Keratinocyte (primary cell): ENCODE measurements around the gene SLC5A8. TPM values are rescaled to one million over a fixed set of nuclear protein-coding genes. Genes with fewer than 3 reads are reported as not detected.
A peak's percentile ranks its signal among the peaks of the same experiment; 100 is the strongest.

ENCODE experiments used
- DNase-seq: peaks from one replicate; pipeline ENCODE4 v3.0.0-alpha.2; 2011; ENCODE audit warnings: low read depth, missing footprints, low spot score
- FAIRE-seq: peaks from 2 replicates; lab custom pipeline; 2011; peaks lifted over from hg19 to GRCh38; lab: Jason Lieb, UNC
- H2AFZ ChIP-seq: 2 replicates; pipeline ENCODE4 v1.6.0; 2012; ENCODE audit warnings: low read length, control low read depth, inconsistent platforms; ENCODE audit not compliant: control insufficient read depth
- H3K27ac ChIP-seq: 2 replicates; pipeline ENCODE4 v1.5.1; 2011; ENCODE audit warnings: low read length; ENCODE audit not compliant: control insufficient read depth, insufficient read depth
- H3K27me3 ChIP-seq: 3 replicates; pipeline ENCODE4 v1.6.0; 2011; ENCODE audit warnings: low read length; ENCODE audit not compliant: control insufficient read depth, insufficient read depth; ENCODE audit errors: extremely low read depth
- H3K36me3 ChIP-seq, 2 experiments: 2 replicates in 1 of 2; 3 replicates in 1 of 2; pipeline ENCODE4 v1.5.1; 2011; ENCODE audit warnings: low read length in 2 of 2, mild to moderate bottlenecking in 1 of 2; ENCODE audit not compliant: control insufficient read depth in 2 of 2, insufficient read depth in 2 of 2; ENCODE audit errors: extremely low read depth in 1 of 2
- H3K4me1 ChIP-seq: 3 replicates; pipeline ENCODE4 v1.5.1; 2011; ENCODE audit warnings: low read length; ENCODE audit not compliant: control insufficient read depth, insufficient read depth; ENCODE audit errors: extremely low read depth
- H3K4me2 ChIP-seq: 3 replicates; pipeline ENCODE4 v1.6.0; 2011; ENCODE audit warnings: low read depth, low read length; ENCODE audit not compliant: control insufficient read depth, insufficient read depth; ENCODE audit errors: extremely low read depth
- H3K4me3 ChIP-seq, 3 experiments: fragments of 200-600 bp in 1 of 3; sonication (generic) in 1 of 3; 2 replicates in 2 of 3; 3 replicates in 1 of 3; pipeline ENCODE4 v1.5.1; 2011 to 2016; ENCODE audit warnings: low read length in 3 of 3, mild to moderate bottlenecking in 3 of 3, control low read depth in 2 of 3, inconsistent platforms in 1 of 3, low read depth in 1 of 3, mixed read lengths in 1 of 3, mixed run types in 1 of 3, moderate library complexity in 1 of 3; ENCODE audit not compliant: control insufficient read depth in 2 of 3, insufficient read depth in 2 of 3; ENCODE audit errors: extremely low read depth in 1 of 3
- H3K79me2 ChIP-seq: 2 replicates; pipeline ENCODE4 v1.6.0; 2012; ENCODE audit warnings: low read length; ENCODE audit not compliant: control insufficient read depth, insufficient read depth
- H3K9ac ChIP-seq: 3 replicates; pipeline ENCODE4 v1.6.0; 2011; ENCODE audit warnings: low read length; ENCODE audit not compliant: control insufficient read depth, insufficient read depth; ENCODE audit errors: extremely low read depth
- H3K9me1 ChIP-seq: 3 replicates; pipeline ENCODE4 v1.6.0; 2011; ENCODE audit warnings: low read length; ENCODE audit not compliant: control insufficient read depth, insufficient read depth; ENCODE audit errors: extremely low read depth
- H3K9me3 ChIP-seq: 2 replicates; pipeline ENCODE4 v1.5.1; 2012; ENCODE audit warnings: low read depth, low read length; ENCODE audit not compliant: control insufficient read depth
- H4K20me1 ChIP-seq: 3 replicates; pipeline ENCODE4 v1.6.0; 2011; ENCODE audit warnings: low read length; ENCODE audit not compliant: control insufficient read depth, insufficient read depth; ENCODE audit errors: extremely low read depth
- EZH2 ChIP-seq: IDR thresholded peaks from one replicate; pipeline ENCODE4 v1.6.1; 2012; ENCODE audit warnings: inconsistent platforms, mild to moderate bottlenecking, low read length, moderate library complexity
- dilution Hi-C: fragments of 300-500 bp; cut with MboI; formaldehyde crosslinking; loops from one replicate; pipeline ENCODE4 v1.7.0; 2020; ENCODE audit warnings: low sequenced_read_pairs; ENCODE audit not compliant: extremely low pct_ligation_motif_present
- polyA plus RNA-seq, 5 experiments: library from polyadenylated mRNA; depleted of rRNA in 3 of 5; stranded (reverse) in 3 of 5; stranded (forward) in 1 of 5; unstranded in 1 of 5; fragments of >200 nt; gene quantifications; 1 replicate in 1 of 5; 2 replicates in 3 of 5; 3 replicates in 1 of 5; pipeline versions ENCODE4 v1.2.1 to v1.2.3, GENCODE V29; 2011 to 2012; ENCODE audit warnings: missing spikeins in 2 of 5, low read depth in 1 of 5, low replicate concordance in 1 of 5
- TF ChIP-seq, protein P1 (sequence below), 3 experiments: IDR thresholded peaks in 1 of 3; conservative IDR thresholded peaks in 1 of 3; optimal IDR thresholded peaks in 1 of 3; 2 replicates in 2 of 3; 3 replicates in 1 of 3; pipeline versions ENCODE3 to v1.5.1; 2011; ENCODE audit warnings: low read length in 3 of 3, mild to moderate bottlenecking in 3 of 3, moderate library complexity in 2 of 3, control low read depth in 1 of 3, inconsistent platforms in 1 of 3; ENCODE audit not compliant: insufficient read depth in 2 of 3; ENCODE audit errors: extremely low read depth in 1 of 3

The SLC5A8 gene
- polyA plus RNA-seq, 1 donor (not counting 4 experiments of a cell fraction or from before 2014, with no cell fraction given) = not detected

DNA sequence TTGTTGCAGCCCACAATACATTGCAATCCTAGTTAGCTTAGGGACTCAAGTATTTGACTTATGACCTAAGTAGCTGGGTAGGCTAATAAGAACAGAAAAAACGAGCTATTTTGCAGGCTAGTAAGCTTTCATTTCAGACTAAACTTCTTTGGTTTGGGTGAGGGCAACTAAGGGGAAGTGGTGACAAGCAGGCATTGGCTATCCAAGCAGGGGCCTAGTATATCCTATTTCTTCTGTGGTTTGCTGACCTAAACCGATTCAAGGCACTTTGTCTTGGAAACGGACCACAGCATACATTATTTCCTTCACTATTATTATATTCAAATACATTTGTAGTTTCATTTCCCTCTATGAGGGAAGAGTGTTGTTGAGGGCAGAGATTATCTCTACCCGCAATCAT lies 21.6 kb upstream of the SLC5A8 start:
- H2AFZ ChIP-seq = no peak overlapping the region
- H3K79me2 ChIP-seq = no peaks in the 10 kb centered on the region
- H3K27ac ChIP-seq = no peak overlapping the region
- no peak overlapping the region for H3K9ac ChIP-seq
- no peaks in the 10 kb centered on the region for H3K9me1 ChIP-seq
- DNase-seq = no peak
- FAIRE-seq = no peak
- TF ChIP-seq, protein P1, sequence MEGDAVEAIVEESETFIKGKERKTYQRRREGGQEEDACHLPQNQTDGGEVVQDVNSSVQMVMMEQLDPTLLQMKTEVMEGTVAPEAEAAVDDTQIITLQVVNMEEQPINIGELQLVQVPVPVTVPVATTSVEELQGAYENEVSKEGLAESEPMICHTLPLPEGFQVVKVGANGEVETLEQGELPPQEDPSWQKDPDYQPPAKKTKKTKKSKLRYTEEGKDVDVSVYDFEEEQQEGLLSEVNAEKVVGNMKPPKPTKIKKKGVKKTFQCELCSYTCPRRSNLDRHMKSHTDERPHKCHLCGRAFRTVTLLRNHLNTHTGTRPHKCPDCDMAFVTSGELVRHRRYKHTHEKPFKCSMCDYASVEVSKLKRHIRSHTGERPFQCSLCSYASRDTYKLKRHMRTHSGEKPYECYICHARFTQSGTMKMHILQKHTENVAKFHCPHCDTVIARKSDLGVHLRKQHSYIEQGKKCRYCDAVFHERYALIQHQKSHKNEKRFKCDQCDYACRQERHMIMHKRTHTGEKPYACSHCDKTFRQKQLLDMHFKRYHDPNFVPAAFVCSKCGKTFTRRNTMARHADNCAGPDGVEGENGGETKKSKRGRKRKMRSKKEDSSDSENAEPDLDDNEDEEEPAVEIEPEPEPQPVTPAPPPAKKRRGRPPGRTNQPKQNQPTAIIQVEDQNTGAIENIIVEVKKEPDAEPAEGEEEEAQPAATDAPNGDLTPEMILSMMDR (optimal IDR thresholded peaks at IDR 0.05 in 1 of 3, IDR thresholded peaks at IDR 0.05 in 1 of 3, conservative IDR thresholded peaks at IDR 0.05 in 1 of 3; ENCODE audit: extremely low read depth in 1 of 3, insufficient read depth in 2 of 3, low read length in 3 of 3) = no peak
- no peak for TF ChIP-seq EZH2
- no peaks in the 10 kb centered on the region for H3K27me3 ChIP-seq
- dilution Hi-C loops = no loop called here
- H3K4me2 ChIP-seq = no peak overlapping the region
- no peaks in the 10 kb centered on the region for H3K9me3 ChIP-seq
- no peaks in the 10 kb centered on the region for H4K20me1 ChIP-seq
- H3K4me1 ChIP-seq = peaks cover 13% of the 10 kb centered on the region
- H3K36me3 ChIP-seq = no peaks in the 10 kb centered on the region
- no peak overlapping the region for H3K4me3 ChIP-seq

DNA sequence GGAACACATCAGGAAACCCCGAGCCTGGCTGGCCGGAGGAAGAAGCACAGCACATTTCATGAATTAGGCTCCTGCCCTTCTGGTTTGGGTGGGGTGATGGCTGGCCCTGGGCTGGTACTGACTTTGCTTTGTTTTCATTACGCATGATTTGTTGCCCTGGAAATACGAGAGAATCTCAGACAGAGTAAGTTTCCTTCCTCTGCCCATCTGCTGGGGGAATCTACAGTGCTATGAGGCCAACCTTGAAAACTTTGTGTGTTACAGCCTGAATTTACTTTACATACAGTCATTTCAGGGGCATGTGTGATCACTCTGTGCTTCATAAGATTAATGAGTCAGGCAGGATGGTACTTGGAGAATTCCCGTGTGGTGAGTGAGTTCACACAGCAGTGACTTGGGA lies 20.5 kb upstream of the SLC5A8 start:
- H2AFZ ChIP-seq = peak overlapping the region; percentile 3
- DNase-seq = peak; percentile 54
- peak overlapping the region; percentile 29 for H3K4me2 ChIP-seq
- no peak overlapping the region for H3K4me3 ChIP-seq
- no peaks in the 10 kb centered on the region for H3K27me3 ChIP-seq
- H3K9ac ChIP-seq = peak overlapping the region; percentile 14
- dilution Hi-C loops = no loop called here
- no peaks in the 10 kb centered on the region for H3K9me1 ChIP-seq
- no peaks in the 10 kb centered on the region for H3K36me3 ChIP-seq
- H3K9me3 ChIP-seq = no peaks in the 10 kb centered on the region
- FAIRE-seq = peak; percentile 96
- peaks cover 13% of the 10 kb centered on the region for H3K4me1 ChIP-seq
- H3K79me2 ChIP-seq = no peaks in the 10 kb centered on the region
- TF ChIP-seq, protein P1 (optimal IDR thresholded peaks at IDR 0.05 in 1 of 3, IDR thresholded peaks at IDR 0.05 in 1 of 3, conservative IDR thresholded peaks at IDR 0.05 in 1 of 3; ENCODE audit: extremely low read depth in 1 of 3, insufficient read depth in 2 of 3, low read length in 3 of 3) = no peak
- no peak for TF ChIP-seq EZH2
- H4K20me1 ChIP-seq = no peaks in the 10 kb centered on the region
- peak overlapping the region; percentile 58 for H3K27ac ChIP-seq
